ENCODE data around the gene SP140L.
"Not testable (repeated sequence)": the region's sequence is repeated elsewhere in the genome, so short reads cannot be mapped to it uniquely, and the experiment has no call there.

The SP140L gene

GRCh38 chr2:230382108-230382507 is 55.1 kb downstream of the SP140L start:
- DNase-seq = no peak

DNA sequence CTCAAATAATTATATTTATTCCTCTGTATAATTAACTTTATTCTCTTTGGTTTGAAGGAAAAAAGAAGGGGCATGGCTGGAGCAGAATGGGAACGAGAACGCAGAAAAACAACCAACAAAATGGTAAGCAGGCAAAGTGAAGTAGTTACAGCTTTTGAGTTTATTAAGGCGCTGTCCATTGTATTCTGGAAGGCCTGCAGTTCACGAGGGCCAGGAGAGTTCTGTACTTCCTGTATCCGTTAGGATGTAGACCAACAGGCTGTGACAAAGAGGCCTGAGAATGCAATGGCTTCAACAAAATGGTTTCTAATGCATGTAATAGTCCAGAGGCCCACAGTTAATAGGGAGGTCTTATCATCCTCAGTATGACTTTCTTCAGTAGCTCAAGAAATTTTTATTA is 56.5 kb downstream of the SP140L start:
- DNase-seq = no peak

DNA sequence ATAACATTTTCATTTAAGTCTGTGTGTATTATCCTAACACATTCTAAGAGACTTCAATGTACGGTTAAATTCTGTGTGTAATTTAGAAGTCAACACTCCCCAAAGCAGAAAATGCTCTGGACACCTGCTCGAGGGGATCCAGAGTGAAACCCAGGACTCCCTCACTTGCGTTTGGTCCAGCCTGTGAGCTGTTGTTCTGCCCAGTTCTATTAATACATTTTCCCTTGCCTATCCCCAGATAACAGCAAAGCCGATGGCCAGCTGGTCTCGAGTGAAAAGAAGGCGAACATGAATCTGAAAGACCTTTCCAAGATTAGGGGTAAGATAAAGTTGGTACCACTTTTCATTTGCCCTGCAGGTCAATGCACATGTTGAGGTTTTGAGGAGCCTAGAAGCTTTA is 58.0 kb downstream of the SP140L start:
- DNase-seq = no peak

DNA sequence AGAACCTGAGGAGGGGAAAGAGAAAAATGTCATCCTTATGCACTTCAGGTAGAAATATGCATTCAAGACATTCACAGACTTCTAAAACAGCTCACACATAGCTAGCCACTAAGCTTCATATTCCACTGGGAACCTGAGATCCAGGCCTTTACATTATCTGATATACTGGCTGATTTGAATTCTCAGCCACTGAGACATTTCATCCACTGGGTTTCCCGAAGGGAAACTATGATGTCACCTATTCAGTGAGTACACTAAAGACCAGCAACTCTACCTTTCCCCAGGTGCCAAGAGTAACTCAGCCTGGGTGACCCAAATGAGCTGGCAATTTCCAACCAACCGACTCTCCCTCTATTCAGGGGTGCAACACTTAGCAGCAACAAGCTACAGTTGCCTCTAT is 67.3 kb downstream of the SP140L start:
- DNase-seq = no peak

- DNase-seq = not testable (repeated sequence)
These were observed 71.7 kb downstream of the SP140L start for GRCh38 chr2:230398698-230399097.

GRCh38 chr2:230400041-230400440 is 73.0 kb downstream of the SP140L start:
- DNase-seq = no peak

DNA sequence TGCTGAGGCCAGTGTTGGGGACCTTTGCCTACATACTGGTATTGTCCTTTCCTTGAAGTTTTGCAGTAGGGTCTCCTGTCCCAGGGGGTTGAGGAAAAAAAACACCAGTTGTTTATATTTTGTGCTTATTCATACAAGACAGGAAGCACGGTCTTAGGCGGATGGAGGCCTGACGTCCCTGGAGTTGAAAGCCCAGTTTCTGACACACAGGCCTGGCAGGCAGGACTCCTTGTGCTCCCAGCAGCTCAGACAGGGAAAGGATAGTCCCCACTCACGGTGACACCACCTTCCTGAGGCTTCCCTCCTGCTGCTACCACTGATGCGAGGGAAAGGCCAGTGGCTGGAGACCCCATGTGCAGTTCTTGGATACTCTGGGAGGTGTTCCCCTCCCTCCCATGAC is 73.5 kb downstream of the SP140L start:
- no peak for DNase-seq

DNA sequence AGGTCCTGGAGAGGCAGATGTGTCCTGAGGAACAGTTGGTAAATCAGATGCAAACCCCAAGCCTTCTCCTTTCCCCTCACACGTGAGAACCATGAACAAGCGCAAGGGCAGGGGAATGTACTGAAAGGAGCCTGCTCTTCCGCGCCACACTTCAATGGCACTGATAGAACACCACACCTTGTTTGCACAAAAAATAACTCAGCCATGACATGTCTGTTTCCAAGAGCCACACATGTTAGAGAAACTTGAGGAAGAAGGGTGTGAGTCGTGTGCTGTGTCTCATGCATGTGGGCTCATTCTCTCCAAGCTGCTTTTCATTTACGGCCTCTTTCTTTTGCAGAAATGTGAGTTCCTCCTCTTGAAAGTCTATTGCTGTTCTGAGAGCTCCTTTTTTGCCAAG is 74.0 kb downstream of the SP140L start:
- not testable (repeated sequence) for DNase-seq

DNA sequence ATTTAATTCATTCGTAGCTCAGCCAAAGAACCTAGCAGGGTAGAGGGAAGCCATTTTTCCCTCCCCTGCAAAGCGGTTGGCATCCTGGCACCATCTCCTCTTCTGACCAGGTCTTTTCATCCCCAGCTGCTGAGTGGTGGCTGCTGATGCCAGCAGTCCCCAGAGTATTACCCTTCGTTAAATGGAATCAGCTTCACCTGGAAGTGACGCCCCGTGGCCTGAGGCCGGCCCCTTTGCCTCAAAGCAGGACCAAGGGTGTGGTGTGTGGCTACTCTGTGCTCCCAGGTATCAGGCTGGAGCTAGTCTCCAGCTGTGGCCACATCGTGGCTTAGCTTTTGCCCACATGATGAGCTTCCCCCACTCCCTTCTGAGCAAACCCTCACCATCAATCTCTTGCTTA is 76.8 kb downstream of the SP140L start:
- no peak for DNase-seq

DNA sequence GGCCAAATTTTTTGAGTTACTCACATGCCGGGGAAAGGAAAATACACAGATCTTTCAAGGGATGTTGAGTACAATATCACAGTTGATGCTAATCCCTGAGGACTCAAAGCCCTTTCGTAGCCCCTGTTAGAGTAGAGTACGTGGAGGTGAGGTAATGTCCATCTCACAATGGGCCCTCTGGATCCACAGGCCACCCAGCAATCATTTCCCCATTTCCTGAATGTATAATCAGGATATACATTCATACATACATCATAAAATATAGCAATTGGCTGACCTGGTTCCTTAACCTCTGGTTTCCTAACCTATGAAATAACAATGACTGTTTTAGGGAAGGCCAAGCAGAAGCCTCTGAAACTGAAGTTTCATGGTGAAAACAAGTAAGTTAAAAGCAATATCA is 78.8 kb downstream of the SP140L start:
- no peak for DNase-seq

GRCh38 chr2:230408244-230408842 is 81.3 kb downstream of the SP140L start:
- no peak for DNase-seq

DNA sequence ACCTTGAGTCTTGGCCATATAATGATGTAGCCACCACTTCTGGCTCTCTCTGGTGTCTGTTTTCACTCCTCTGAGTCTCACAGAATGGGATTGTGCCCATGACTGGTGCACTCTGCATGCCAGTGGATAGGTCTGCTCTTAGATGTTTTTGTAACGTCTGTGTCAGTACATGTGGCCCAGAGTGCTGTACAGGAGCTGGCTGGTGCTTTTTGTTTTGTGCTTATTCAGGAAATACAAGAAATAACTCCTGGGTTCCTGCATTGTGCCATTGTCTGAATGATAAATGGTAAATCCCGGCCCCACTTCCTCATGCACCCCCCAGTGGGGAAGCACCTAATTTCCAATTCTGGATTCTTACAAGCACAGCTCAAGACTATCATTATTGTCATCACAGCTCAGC is 82.3 kb downstream of the SP140L start:
- DNase-seq = peak; percentile 56 to 68 (median 66)

DNA sequence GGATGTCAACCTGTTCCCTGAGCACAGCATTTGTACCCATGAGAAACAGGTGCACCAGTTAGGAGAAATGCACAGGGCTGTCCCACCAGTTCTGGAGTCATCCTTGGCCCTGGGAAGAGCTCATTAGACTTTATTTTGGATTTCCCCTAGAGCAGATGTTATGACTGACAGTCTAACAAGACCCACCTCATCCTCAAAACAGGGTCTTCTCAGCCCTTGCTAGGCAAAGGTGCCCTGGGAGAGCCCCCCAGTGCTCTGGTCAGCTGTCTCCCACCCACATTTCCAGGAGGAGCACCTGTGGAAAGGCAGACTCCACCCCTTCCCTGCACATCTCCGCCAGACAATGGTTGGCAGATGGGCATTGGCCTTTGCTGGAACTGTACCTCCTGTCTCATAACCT is 83.3 kb downstream of the SP140L start:
- no peak for DNase-seq

GRCh38 chr2:230410861-230411569 is 84.0 kb downstream of the SP140L start:
- no peak for DNase-seq

DNA sequence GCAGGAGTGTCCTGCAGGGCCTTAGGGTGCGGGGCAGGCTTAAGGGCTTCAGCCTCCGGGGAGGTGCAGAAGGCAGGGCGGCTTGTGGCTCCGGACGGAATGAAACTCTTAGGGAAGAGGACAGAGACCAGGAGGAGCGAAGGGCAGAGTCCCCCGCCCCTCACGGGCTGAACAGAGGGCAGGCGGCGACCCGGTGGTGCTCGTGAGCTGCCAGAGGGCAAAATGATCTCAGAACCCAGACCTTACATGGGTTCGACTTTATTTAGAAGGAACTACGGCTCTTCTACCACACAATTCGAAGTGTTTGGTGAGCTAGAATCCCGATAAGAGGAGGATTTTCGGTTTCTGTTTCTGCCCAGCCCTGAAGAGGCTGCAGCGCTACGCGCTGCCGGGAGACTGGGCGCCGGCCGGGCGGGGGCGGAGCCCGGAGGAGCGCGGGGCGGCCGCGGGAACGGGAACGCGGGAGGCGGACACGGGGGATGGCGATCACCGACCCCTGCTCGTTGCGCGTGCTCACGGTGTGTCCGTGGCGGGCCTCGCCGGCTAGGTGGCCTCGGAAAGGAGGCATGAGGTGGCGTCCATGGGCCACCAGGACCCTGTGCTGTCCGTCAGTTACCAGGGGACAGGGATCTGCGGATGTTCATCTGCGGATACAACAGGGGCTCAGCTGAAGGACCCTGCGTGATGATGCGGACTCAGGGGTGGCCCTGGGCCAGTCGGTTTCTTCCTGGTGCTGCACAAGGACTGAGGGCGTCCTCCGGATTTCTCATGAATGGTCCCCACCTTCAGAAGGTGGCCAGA is 84.8 kb downstream of the SP140L start:
- DNase-seq = peak; percentile 68 to 89 (median 80)

DNA sequence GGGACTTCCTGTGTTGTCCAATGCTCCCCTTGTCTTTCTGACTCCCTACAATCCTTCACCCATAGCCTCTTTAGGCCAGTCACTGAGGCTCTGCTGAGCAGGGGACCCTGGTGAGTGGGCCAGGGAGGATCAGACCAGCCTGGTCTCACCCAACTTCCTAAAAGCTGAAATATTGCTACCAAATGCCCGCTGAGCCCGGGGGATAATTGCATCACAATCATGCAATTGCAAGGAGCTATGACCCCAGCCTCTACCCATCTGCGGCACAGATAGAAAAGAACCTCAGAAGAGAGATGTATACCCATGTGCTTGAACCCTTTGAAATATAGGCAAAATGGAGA is 85.3 kb downstream of the SP140L start:
- DNase-seq = peak; percentile 52 to 67 (median 65)

DNA sequence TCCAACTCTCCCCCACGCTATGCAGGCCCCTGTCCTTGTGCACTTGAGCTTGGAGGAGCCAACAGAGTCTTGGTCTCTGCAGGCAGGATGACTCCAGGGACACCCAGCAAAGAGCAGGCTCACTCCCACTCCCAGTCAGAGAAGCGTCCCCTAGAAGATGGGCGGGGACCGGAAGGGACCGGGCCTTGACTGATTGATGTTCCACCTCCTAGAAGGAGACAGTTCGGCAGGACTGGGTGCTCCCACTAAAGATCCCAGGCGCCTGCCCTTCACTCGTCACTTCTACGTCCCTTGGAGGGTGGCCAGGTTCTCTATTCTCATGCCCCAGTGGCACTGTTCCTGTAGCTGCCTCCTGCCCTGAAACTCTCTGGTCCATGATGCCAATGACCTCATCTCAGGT is 85.9 kb downstream of the SP140L start:
- DNase-seq = no peak

DNA sequence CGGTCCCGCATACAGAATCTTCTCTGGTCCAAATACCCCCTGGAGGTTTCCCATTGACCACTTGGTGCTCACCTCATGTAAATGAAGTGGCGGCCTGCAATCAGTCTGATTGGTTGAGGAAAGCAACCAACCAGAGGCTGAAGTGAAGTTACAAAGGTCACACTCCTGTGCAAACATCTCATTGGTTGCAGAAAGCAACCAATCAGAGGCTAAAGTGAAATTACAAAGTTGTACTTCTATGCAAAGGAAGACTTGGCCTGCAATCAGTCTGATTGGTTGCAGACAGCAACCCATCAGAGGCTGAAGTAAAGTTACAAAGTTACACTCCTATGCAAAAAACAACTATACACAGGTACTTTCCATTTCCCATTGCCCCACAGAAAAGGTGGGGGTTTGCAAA is 86.5 kb downstream of the SP140L start:
- no peak for DNase-seq

DNA sequence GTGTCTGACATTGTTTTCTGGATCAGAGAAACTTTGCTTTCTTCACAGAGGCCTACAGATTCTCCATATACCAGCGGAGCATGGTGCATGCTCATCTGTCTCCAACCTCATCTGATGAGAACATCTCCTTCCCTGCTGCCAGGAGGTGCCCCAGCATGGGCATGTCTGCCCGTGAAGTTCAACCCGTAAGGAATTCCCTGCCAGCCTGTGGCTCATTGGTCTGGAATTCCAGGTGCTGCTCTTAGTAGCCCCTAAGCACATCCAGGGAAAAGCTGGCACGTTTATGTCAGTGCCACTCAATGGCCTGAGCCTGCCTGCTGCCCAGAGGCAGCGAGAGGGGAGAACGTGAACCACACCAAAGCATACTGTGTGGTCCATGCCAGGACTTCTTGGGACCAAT is 87.3 kb downstream of the SP140L start:
- DNase-seq = no peak

DNA sequence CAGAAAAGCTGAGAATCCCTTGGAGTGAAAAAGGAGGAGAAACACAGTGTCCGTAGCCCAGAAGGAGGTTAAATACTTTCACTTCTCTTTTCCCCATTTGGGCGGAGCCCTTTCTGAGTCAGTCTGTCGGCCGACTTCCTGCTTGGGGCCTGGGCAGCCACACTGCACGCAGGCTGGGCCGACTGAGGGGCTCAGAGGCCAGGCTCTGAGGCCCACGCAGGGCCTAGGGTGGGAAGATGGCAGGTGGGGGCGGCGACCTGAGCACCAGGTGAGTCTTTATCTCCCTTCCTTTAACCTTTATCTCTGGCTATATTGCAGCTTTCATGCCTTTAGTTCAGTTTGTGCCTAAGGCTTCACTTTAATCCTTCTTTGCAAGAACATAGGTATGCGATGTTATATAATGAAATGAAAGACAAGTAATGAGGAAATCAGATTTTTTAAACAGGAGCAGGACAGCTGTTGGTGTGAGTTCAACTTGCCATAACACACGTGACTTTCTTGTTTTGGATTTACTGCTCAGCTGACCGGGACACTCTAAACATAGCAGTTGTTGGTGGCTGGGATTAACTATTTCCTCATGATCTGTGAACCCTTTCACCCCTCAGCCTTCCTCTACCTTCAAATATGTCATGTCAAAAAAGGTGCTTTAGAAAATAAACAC is 89.2 kb downstream of the SP140L start, which contains the start of gene SP100:
Gene SP100, plus strand, starts transcription at position 141 of the 661 bp plus-strand sequence. Its CDS starts 96 bp downstream, at position 237.
- peak; percentile 87 to 94 (median 92) for DNase-seq

DNA sequence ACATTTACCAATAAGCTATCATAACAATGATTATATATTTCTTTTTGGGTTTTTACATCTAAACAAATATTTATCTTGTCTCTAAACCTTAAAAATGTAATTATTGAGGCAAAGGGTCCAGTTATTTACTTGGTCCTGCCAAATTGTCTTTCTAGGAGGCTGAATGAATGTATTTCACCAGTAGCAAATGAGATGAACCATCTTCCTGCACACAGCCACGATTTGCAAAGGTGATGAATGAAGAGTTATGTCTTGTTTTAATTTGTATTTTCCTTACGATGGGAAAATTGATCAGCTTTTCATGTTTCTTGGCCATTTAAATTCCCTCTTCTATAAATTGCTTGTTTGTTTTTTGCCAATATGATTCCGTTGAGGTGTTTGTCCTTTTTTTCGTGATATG is 90.4 kb downstream of the SP140L start:
- DNase-seq = no peak

DNA sequence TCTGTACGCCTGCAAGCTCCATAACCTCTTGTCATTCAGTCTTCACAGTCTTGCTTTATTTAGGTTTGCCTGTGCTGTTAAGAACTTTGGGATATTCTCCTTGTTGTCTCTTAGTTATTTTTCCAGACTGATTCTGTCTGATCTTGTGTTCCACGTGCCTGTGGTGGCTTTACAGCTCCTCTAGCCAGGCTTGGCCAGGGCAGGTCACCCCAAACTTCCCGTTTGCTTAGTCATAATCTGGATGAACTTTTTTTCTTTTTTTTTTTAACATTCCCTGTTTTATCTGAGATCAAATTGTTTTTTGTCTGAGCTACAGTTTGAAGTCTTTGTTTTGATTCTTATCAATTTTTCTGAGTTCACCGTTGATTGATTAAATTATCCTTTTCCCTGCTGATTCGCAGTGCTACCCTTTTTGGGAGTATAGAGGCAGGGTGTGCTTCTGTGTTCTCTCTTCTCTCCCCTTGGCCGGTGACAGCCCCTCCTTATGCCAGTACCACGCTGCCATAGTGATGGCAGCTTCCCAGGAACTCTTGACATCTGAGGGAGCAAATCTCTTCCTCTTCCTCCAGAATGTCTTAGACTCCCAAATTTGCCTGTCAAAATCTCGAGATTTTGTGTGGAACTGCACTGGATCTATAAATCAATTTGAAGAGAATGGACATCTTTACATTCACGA is 91.5 kb downstream of the SP140L start:
- peak in 3 of 4 experiments; percentile 51 to 66 (median 52) for DNase-seq

- DNase-seq = no peak
These were observed 92.2 kb downstream of the SP140L start for GRCh38 chr2:230419181-230419580.
